Chondrocyte (in vitro differentiated cells): Measurements from ENCODE around the gene COL20A1. TPM values are rescaled to one million over a fixed set of nuclear protein-coding genes. Genes with fewer than 3 reads are reported as not detected.
A peak's percentile ranks its signal among the peaks of the same experiment; 100 is the strongest.

Experiments
- DNase-seq: peaks from one replicate; pipeline ENCODE4 v3.0.0; 2021; ENCODE audit warnings: mixed read lengths, low spot score
- H3K27ac Mint-ChIP-seq: one replicate; pipeline ENCODE4 v1.8.0; 2021; ENCODE audit warnings: mild to moderate bottlenecking, moderate library complexity, mixed read lengths; ENCODE audit not compliant: unreplicated experiment
- H3K27me3 Mint-ChIP-seq: 2 replicates; pipeline ENCODE4 v1.8.0; 2021; ENCODE audit warnings: low read depth, mixed read lengths
- H3K36me3 Mint-ChIP-seq: 2 replicates; pipeline ENCODE4 v1.8.0; 2021; ENCODE audit warnings: low read depth, mixed read lengths
- H3K4me1 Mint-ChIP-seq: 2 replicates; pipeline ENCODE4 v1.8.0; 2021; ENCODE audit warnings: low read depth, mild to moderate bottlenecking, mixed read lengths
- H3K4me3 Mint-ChIP-seq: one replicate; pipeline ENCODE4 v1.8.0; 2021; ENCODE audit warnings: mild to moderate bottlenecking, moderate library complexity, mixed read lengths; ENCODE audit not compliant: unreplicated experiment
- H3K9me3 Mint-ChIP-seq: 2 replicates; pipeline ENCODE4 v1.8.0; 2021; ENCODE audit warnings: low read depth, mixed read lengths
- total RNA-seq: library from RNA; stranded (reverse); gene quantifications from 3 replicates; pipeline ENCODE4 v1.2.1, GENCODE V29; 2021
- TF ChIP-seq, protein P1 (sequence below): fragments of 200-600 bp; sonication (generic); IDR thresholded peaks from 2 replicates; pipeline ENCODE4 v1.5.0; 2021; ENCODE audit warnings: antibody characterized with exemption, mild to moderate bottlenecking, moderate library complexity

The COL20A1 gene
- total RNA-seq, 1 donor from 2014 or later, result not detected

GRCh38 chr20:63253438-63254231 is 39.4 kb upstream of the COL20A1 start:
- no peak overlapping the region for H3K27ac Mint-ChIP-seq
- peak overlapping the region; percentile 57 for H3K4me3 Mint-ChIP-seq
- H3K9me3 Mint-ChIP-seq, result peaks cover 4% of the 10 kb centered on the region
- DNase-seq, result no peak
- peaks cover 7% of the 10 kb centered on the region for H3K4me1 Mint-ChIP-seq
- H3K27me3 Mint-ChIP-seq, result peaks cover 20% of the 10 kb centered on the region
- TF ChIP-seq, protein P1, sequence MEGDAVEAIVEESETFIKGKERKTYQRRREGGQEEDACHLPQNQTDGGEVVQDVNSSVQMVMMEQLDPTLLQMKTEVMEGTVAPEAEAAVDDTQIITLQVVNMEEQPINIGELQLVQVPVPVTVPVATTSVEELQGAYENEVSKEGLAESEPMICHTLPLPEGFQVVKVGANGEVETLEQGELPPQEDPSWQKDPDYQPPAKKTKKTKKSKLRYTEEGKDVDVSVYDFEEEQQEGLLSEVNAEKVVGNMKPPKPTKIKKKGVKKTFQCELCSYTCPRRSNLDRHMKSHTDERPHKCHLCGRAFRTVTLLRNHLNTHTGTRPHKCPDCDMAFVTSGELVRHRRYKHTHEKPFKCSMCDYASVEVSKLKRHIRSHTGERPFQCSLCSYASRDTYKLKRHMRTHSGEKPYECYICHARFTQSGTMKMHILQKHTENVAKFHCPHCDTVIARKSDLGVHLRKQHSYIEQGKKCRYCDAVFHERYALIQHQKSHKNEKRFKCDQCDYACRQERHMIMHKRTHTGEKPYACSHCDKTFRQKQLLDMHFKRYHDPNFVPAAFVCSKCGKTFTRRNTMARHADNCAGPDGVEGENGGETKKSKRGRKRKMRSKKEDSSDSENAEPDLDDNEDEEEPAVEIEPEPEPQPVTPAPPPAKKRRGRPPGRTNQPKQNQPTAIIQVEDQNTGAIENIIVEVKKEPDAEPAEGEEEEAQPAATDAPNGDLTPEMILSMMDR, result no peak
- peaks cover 5% of the 10 kb centered on the region for H3K36me3 Mint-ChIP-seq

DNA sequence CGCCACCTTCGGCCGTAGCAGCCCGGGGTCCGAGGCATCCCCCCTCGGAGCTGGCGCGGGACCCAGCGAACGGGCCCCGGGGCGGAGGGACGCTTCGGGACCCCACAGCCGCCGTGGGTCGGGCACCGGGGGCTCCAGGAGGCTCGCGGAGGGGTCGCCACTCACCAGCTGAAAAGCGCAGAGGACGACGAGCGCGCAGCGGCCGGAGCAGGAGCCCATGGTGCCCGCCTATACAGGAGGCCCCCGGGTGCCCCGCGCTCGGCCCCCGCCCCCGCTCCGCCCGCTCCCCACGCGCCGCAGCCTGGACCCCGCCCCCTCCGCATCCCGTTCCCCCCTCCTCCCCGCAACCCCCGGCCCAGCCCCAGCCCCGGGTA is 38.8 kb upstream of the COL20A1 start, which contains the start of gene NKAIN4:
Gene NKAIN4, minus strand, starts transcription at position 232 of the 374 bp plus-strand sequence. Its CDS starts 13 bp downstream, at position 219.
- peaks cover 5% of the 10 kb centered on the region for H3K36me3 Mint-ChIP-seq
- peaks cover 12% of the 10 kb centered on the region for H3K4me1 Mint-ChIP-seq
- H3K9me3 Mint-ChIP-seq, result peaks cover 4% of the 10 kb centered on the region
- TF ChIP-seq, protein P1, result no peak
- DNase-seq, result no peak
- peaks cover 20% of the 10 kb centered on the region for H3K27me3 Mint-ChIP-seq
- peak within 1 kb of the TSS; percentile 57 for H3K4me3 Mint-ChIP-seq
- no peak within 1 kb of the TSS for H3K27ac Mint-ChIP-seq

DNA sequence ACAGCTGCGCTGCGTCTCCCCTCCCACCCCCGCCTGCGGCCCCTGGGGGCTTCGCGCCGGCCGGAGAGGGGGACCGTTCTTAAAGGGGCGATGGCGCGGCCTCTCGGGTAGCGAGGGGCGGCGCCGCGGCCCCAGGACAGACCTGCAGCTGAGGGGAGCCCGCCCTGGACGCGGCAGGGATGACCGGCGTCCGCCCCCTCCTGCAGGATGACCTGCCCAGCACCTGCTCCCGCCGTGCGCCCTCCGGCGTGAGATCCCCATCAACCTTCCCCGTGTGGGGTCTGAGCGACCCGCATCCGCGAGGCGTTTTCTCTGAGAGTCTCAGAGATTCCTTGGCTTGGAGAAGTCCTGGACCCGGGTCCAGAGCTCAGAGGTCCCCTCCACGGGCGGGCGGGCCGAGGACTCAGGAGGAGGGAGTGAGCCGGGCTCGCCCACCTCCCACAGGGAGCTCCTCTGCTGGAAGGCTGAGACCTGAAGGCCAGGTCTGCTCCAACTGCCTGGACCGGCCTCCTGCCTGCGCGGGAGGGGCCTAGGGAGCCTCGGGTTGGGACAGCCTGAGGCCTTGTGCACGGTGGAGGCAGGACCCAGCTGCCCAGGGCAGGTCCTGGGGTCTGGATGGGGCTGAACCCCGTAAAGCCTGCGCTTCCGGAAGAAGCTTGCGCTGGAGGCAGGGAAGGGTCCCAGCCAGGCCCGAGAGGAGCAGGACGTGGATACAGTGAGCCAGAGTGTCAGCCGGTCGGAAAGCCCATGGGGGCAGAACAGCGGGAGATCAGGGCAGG is 38.2 kb upstream of the COL20A1 start:
- no peak overlapping the region for H3K27ac Mint-ChIP-seq
- H3K4me3 Mint-ChIP-seq, result peak overlapping the region; percentile 38
- H3K9me3 Mint-ChIP-seq, result peaks cover 4% of the 10 kb centered on the region
- TF ChIP-seq, protein P1, result peak; percentile 26
- H3K4me1 Mint-ChIP-seq, result peaks cover 14% of the 10 kb centered on the region
- no peak for DNase-seq
- peaks cover 20% of the 10 kb centered on the region for H3K27me3 Mint-ChIP-seq
- peaks cover 5% of the 10 kb centered on the region for H3K36me3 Mint-ChIP-seq

GRCh38 chr20:63255931-63256704 is 36.9 kb upstream of the COL20A1 start:
- Mint-ChIP-seq H3K4me1 (peaks cover 14% of the 10 kb centered on the region), H3K27me3 (peaks cover 20% of the 10 kb centered on the region), H3K9me3 (peaks cover 4% of the 10 kb centered on the region), H3K27ac (no peak overlapping the region), H3K4me3 (no peak overlapping the region), H3K36me3 (peaks cover 5% of the 10 kb centered on the region)
- TF ChIP-seq, protein P1, result no peak
- DNase-seq, result no peak

DNA sequence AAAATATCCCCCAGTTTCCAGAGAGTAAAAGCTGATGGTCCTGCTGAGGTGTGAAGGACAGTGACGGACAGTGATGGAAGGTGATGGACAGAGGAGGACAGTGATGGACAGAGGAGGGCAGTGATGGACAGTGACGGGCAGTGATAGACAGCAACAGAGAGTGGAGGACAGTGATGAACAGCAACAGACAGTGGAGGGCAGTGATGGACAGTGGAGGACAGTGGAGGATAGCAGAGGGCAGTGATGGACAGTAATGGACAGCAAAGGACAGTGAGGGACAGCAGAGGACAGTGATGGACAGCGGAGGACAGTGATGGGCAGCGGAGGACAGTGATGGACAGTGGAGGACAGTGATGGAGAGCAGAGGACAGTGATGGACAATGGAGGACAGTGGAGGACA is 36.0 kb upstream of the COL20A1 start:
- H3K27me3 Mint-ChIP-seq, result peaks cover 20% of the 10 kb centered on the region
- TF ChIP-seq, protein P1, result no peak

More for the DNA sequence above, 36.0 kb upstream of the COL20A1 start:
- Mint-ChIP-seq H3K9me3 (peaks cover 4% of the 10 kb centered on the region), H3K36me3 (peaks cover 5% of the 10 kb centered on the region), H3K27ac (no peak overlapping the region), H3K4me3 (no peak overlapping the region), H3K4me1 (peaks cover 21% of the 10 kb centered on the region)
- no peak for DNase-seq
